ENCODE measurements around the gene YWHAQ.

DNA sequence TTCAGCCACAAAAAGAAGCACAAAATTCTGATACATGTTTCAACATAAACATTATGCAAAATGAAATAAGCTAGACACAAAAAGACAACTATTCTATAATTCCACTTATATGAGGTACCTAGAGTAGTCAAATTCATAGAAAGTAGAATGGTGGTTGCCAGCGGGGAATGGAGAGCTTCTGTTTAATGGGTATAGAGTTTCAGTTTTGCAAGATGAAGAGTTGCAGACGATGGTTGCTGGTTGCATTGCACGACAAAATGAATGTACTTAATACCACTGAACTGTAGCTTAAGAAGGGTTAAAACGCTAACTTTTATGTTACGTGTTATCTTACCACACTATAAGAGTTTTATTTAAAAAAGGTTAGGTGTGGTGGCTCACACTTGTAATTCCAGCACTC, 13.5 kb downstream of the YWHAQ start:
- TF ChIP-seq POLR2A (IDR thresholded peaks at IDR 0.05; ENCODE audit: low read depth, low read length) (no peak), BHLHE40 (IDR thresholded peaks at IDR 0.05; ENCODE audit: low read depth, low read length) (no peak), CEBPB (IDR thresholded peaks at IDR 0.05; ENCODE audit: low read depth, low read length) (no peak), MAFK (IDR thresholded peaks at IDR 0.05; ENCODE audit: low read depth, low read length) (no peak), MXI1 (IDR thresholded peaks at IDR 0.05; ENCODE audit: borderline replicate concordance, low read depth, low read length) (no peak), RAD21 (IDR thresholded peaks at IDR 0.05; ENCODE audit: low read length) (no peak), FOS (IDR thresholded peaks at IDR 0.05; ENCODE audit: low read depth, low read length) (no peak), CHD1 (IDR thresholded peaks at IDR 0.05; ENCODE audit: low read depth, low read length) (no peak), NFE2L2 (IDR thresholded peaks at IDR 0.05; ENCODE audit: low read depth, low read length) (no peak)
- TF ChIP-seq, protein P1, sequence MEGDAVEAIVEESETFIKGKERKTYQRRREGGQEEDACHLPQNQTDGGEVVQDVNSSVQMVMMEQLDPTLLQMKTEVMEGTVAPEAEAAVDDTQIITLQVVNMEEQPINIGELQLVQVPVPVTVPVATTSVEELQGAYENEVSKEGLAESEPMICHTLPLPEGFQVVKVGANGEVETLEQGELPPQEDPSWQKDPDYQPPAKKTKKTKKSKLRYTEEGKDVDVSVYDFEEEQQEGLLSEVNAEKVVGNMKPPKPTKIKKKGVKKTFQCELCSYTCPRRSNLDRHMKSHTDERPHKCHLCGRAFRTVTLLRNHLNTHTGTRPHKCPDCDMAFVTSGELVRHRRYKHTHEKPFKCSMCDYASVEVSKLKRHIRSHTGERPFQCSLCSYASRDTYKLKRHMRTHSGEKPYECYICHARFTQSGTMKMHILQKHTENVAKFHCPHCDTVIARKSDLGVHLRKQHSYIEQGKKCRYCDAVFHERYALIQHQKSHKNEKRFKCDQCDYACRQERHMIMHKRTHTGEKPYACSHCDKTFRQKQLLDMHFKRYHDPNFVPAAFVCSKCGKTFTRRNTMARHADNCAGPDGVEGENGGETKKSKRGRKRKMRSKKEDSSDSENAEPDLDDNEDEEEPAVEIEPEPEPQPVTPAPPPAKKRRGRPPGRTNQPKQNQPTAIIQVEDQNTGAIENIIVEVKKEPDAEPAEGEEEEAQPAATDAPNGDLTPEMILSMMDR (conservative IDR thresholded peaks at IDR 0.05; ENCODE audit: low read depth, low read length), result no peak
- TF ChIP-seq, protein P2, sequence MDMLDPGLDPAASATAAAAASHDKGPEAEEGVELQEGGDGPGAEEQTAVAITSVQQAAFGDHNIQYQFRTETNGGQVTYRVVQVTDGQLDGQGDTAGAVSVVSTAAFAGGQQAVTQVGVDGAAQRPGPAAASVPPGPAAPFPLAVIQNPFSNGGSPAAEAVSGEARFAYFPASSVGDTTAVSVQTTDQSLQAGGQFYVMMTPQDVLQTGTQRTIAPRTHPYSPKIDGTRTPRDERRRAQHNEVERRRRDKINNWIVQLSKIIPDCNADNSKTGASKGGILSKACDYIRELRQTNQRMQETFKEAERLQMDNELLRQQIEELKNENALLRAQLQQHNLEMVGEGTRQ (IDR thresholded peaks at IDR 0.05; ENCODE audit: low read depth, low read length), result no peak
- TF ChIP-seq, protein P3, sequence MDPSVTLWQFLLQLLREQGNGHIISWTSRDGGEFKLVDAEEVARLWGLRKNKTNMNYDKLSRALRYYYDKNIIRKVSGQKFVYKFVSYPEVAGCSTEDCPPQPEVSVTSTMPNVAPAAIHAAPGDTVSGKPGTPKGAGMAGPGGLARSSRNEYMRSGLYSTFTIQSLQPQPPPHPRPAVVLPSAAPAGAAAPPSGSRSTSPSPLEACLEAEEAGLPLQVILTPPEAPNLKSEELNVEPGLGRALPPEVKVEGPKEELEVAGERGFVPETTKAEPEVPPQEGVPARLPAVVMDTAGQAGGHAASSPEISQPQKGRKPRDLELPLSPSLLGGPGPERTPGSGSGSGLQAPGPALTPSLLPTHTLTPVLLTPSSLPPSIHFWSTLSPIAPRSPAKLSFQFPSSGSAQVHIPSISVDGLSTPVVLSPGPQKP (IDR thresholded peaks at IDR 0.05; ENCODE audit: borderline replicate concordance, low read depth, low read length), result no peak
